Measurements from ENCODE around the gene AFP.

DNA sequence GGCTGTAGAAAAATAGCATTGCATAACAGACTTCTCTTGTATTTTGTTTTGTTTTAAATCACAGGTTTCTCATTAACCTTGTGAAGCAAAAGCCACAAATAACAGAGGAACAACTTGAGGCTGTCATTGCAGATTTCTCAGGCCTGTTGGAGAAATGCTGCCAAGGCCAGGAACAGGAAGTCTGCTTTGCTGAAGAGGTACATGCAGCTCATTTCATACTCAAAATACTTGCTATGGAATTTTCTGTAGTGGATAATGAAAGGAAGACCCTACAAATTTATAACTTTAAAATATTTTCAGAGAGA lies 17.6 kb downstream of the AFP start:
- TF ChIP-seq, protein P1, sequence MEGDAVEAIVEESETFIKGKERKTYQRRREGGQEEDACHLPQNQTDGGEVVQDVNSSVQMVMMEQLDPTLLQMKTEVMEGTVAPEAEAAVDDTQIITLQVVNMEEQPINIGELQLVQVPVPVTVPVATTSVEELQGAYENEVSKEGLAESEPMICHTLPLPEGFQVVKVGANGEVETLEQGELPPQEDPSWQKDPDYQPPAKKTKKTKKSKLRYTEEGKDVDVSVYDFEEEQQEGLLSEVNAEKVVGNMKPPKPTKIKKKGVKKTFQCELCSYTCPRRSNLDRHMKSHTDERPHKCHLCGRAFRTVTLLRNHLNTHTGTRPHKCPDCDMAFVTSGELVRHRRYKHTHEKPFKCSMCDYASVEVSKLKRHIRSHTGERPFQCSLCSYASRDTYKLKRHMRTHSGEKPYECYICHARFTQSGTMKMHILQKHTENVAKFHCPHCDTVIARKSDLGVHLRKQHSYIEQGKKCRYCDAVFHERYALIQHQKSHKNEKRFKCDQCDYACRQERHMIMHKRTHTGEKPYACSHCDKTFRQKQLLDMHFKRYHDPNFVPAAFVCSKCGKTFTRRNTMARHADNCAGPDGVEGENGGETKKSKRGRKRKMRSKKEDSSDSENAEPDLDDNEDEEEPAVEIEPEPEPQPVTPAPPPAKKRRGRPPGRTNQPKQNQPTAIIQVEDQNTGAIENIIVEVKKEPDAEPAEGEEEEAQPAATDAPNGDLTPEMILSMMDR (conservative IDR thresholded peaks at IDR 0.05; ENCODE audit: low read length) = no peak
- no peak for TF ChIP-seq EZH2phosphoT487 (IDR thresholded peaks at IDR 0.05; ENCODE audit: borderline replicate concordance, low read depth, low read length)

Measured in OCI-LY7 (cell line).